Loucy (cell line): ENCODE results near the gene DACT2.

Experiments
- H2AFZ ChIP-seq: fragments of 200-600 bp; sonication (generic); 2 replicates; pipeline ENCODE4 v1.6.0; 2016; ENCODE audit warnings: antibody characterized with exemption, mild to moderate bottlenecking, low read length, moderate library complexity
- H3F3A ChIP-seq: fragments of 200-600 bp; 2 replicates; pipeline ENCODE4 v1.6.0; 2016; ENCODE audit warnings: antibody characterized with exemption, low read depth, mild to moderate bottlenecking
- H3K27me3 ChIP-seq: fragments of 200-600 bp; sonication (generic); 2 replicates; pipeline ENCODE4 v1.6.1; 2014; ENCODE audit warnings: low read length, mild to moderate bottlenecking; ENCODE audit not compliant: insufficient read depth, poor library complexity, severe bottlenecking
- H3K36me3 ChIP-seq: fragments of 200-600 bp; sonication (generic); 2 replicates; pipeline ENCODE4 v1.6.1; 2016; ENCODE audit warnings: low read length; ENCODE audit not compliant: insufficient read depth
- H3K4me1 ChIP-seq: fragments of 200-600 bp; sonication (generic); 2 replicates; pipeline ENCODE4 v1.5.1; 2014; ENCODE audit warnings: low read length, mild to moderate bottlenecking; ENCODE audit not compliant: insufficient read depth, poor library complexity, severe bottlenecking
- H3K4me2 ChIP-seq: fragments of 200-600 bp; sonication (generic); 2 replicates; pipeline ENCODE4 v1.6.0; 2014; ENCODE audit warnings: antibody characterized with exemption, low read length, low read depth, mild to moderate bottlenecking; ENCODE audit not compliant: poor library complexity, severe bottlenecking
- H3K4me3 ChIP-seq: fragments of 200-600 bp; sonication (generic); 2 replicates; pipeline ENCODE4 v1.5.1; 2014; ENCODE audit warnings: low read length, mild to moderate bottlenecking, mixed read lengths; ENCODE audit not compliant: poor library complexity, severe bottlenecking
- H3K79me2 ChIP-seq: fragments of 200-600 bp; sonication (generic); 2 replicates; pipeline ENCODE4 v1.6.1; 2014; ENCODE audit warnings: low read length; ENCODE audit not compliant: insufficient read depth
- H3K9ac ChIP-seq: fragments of 200-600 bp; sonication (generic); 2 replicates; pipeline ENCODE4 v1.6.0; 2014; ENCODE audit warnings: mild to moderate bottlenecking, low read depth, low read length, moderate library complexity; ENCODE audit not compliant: poor library complexity, severe bottlenecking
- H3K9me2 ChIP-seq: fragments of 200-600 bp; sonication (generic); replicated peaks from 2 replicates; pipeline ENCODE4 v1.6.1; 2016; ENCODE audit warnings: low read depth, low read length, mixed read lengths
- H3K9me3 ChIP-seq: fragments of 200-600 bp; sonication (generic); 2 replicates; pipeline ENCODE4 v1.6.1; 2014; ENCODE audit warnings: mild to moderate bottlenecking, antibody characterized with exemption, low read length, low read depth; ENCODE audit not compliant: insufficient read depth
- H4K20me1 ChIP-seq: fragments of 200-600 bp; sonication (generic); 2 replicates; pipeline ENCODE4 v1.6.0; 2014; ENCODE audit warnings: antibody characterized with exemption, low read length, mild to moderate bottlenecking; ENCODE audit not compliant: insufficient read depth, poor library complexity, severe bottlenecking
- CTCF ChIP-seq: fragments of 200-600 bp; sonication (generic); conservative IDR thresholded peaks from 2 replicates; pipeline ENCODE4 v1.5.1; 2014; ENCODE audit warnings: mild to moderate bottlenecking, antibody characterized with exemption, low read length
- EZH2phosphoT487 ChIP-seq: fragments of 200-600 bp; IDR thresholded peaks from 2 replicates; pipeline ENCODE4 v1.6.1; 2018; ENCODE audit warnings: antibody characterized with exemption, mild to moderate bottlenecking, moderate library complexity, borderline replicate concordance

DACT2 gene

GRCh38 chr6:168308390-168309144, 11.0 kb downstream of the DACT2 start:
- Histone ChIP-seq H3K79me2 (no peaks in the 10 kb centered on the region), H3K27me3 (no peaks in the 10 kb centered on the region), H3K4me1 (no peaks in the 10 kb centered on the region), H3K9ac (no peak overlapping the region), H2AFZ (no peak overlapping the region), H3K9me3 (peaks cover 5% of the 10 kb centered on the region; the same call in 1 of the 2 replicates), H3K9me2 (no peaks in the 10 kb centered on the region), H3F3A (no peaks in the 10 kb centered on the region), H3K36me3 (no peaks in the 10 kb centered on the region), H3K4me3 (no peak overlapping the region), H3K4me2 (no peak overlapping the region), H4K20me1 (no peaks in the 10 kb centered on the region)
- TF ChIP-seq CTCF (no peak), EZH2phosphoT487 (no peak)

GRCh38 chr6:168307695-168308021, 11.9 kb downstream of the DACT2 start:
- no peaks in the 10 kb centered on the region for H3K79me2 ChIP-seq
- no peaks in the 10 kb centered on the region for H3K9me2 ChIP-seq
- H2AFZ ChIP-seq: no peak overlapping the region
- H3K27me3 ChIP-seq: no peaks in the 10 kb centered on the region
- H3K9me3 ChIP-seq: peaks cover 9% of the 10 kb centered on the region; the same call in 1 of the 2 replicates
- no peaks in the 10 kb centered on the region for H4K20me1 ChIP-seq
- no peak overlapping the region for H3K9ac ChIP-seq
- no peaks in the 10 kb centered on the region for H3K36me3 ChIP-seq
- H3K4me2 ChIP-seq: no peak overlapping the region
- no peaks in the 10 kb centered on the region for H3F3A ChIP-seq
- H3K4me3 ChIP-seq: no peak overlapping the region
- TF ChIP-seq EZH2phosphoT487 (no peak), CTCF (no peak)
- H3K4me1 ChIP-seq: no peaks in the 10 kb centered on the region

- Histone ChIP-seq H4K20me1 (no peaks in the 10 kb centered on the region), H3K79me2 (no peaks in the 10 kb centered on the region), H3K4me1 (no peaks in the 10 kb centered on the region), H3K9me2 (no peaks in the 10 kb centered on the region), H3K4me3 (no peak overlapping the region), H2AFZ (no peak overlapping the region), H3K9ac (no peak overlapping the region), H3K36me3 (no peaks in the 10 kb centered on the region), H3K9me3 (peaks cover 9% of the 10 kb centered on the region; the same call in 1 of the 2 replicates), H3K27me3 (no peaks in the 10 kb centered on the region), H3F3A (no peaks in the 10 kb centered on the region), H3K4me2 (no peak overlapping the region)
- no peak for TF ChIP-seq CTCF
- no peak for TF ChIP-seq EZH2phosphoT487
Measured at GRCh38 chr6:168307015-168307694, 12.4 kb downstream of the DACT2 start.
